Adrenal gland (tissue), 12 donors: Measurements from ENCODE around the gene HAPLN1. TPM values are rescaled to one million over a fixed set of nuclear protein-coding genes. Genes with fewer than 3 reads are reported as not detected.

Source experiments
- DNase-seq, 7 donors: peaks; one replicate each; pipeline ENCODE4 v3.0.0-alpha.2; 2019 to 2020
- H3K27ac ChIP-seq, 5 donors: fragments of 200-600 bp; sonication (generic) in 4 of 5; 1 replicate in 3 of 5; 2 replicates in 2 of 5; pipeline versions ENCODE4 v1.5.1 to v1.8.0; 2016 to 2020; ENCODE audit warnings: mild to moderate bottlenecking in 1 of 5
- H3K27me3 ChIP-seq: fragments of 200-600 bp; 2 replicates; pipeline ENCODE4 v1.8.0; 2021
- H3K36me3 ChIP-seq, 2 donors: fragments of 200-600 bp; replicated peaks in 1 of 2; 1 replicate in 1 of 2; 2 replicates in 1 of 2; pipeline versions ENCODE4 v1.5.1 to v1.8.0; 2018 to 2022
- H3K4me1 ChIP-seq, 2 donors: fragments of 200-600 bp; replicated peaks in 1 of 2; 1 replicate in 1 of 2; 2 replicates in 1 of 2; pipeline versions ENCODE4 v1.5.1 to v1.8.0; 2018 to 2021
- H3K4me3 ChIP-seq, 4 donors: fragments of 200-600 bp; sonication (generic) in 3 of 4; one replicate each; pipeline ENCODE4 v1.5.1; 2016 to 2018
- H3K9me3 ChIP-seq, 3 donors: fragments of 200-600 bp; sonication (generic) in 1 of 3; replicated peaks in 1 of 3; 1 replicate in 2 of 3; 2 replicates in 1 of 3; pipeline versions ENCODE4 v1.5.1 to v1.8.0; 2016 to 2021
- POLR2A ChIP-seq, 2 donors: fragments of 450-650 bp; IDR thresholded peaks; one replicate each; pipeline ENCODE4 v1.6.1; 2017; ENCODE audit warnings: antibody characterized with exemption in 2 of 2, mild to moderate bottlenecking in 2 of 2, moderate library complexity in 1 of 2
- WGBS, 4 donors: extraction: QIAGEN DNeasy Blood & Tissue Kit in 2 of 4; methylation state at CpG; one replicate each; pipeline versions ENCODE4 v1.1.5 to v1.1.7; 2013 to 2017; 5-methylcytosine and 5-hydroxymethylcytosine counted together
- intact Hi-C, 2 donors: fragments of 100-400 bp; cut with DNase I; formaldehyde crosslinking; loops; one replicate each; pipeline versions ENCODE4 v1.14.1 to v1.15.0; 2022 to 2023
- polyA plus RNA-seq, 3 donors: library from polyadenylated mRNA; stranded (reverse); fragments of 200-250 nt in 2 of 3; fragments of 350-450 nt in 1 of 3; fragmentation: Illumina TruSeq in 1 of 3; extraction: RNeasy Lipid Tissue Mini Kit (QIAGEN cat#74804) in 1 of 3; gene quantifications; one replicate each; pipeline ENCODE4 v1.2.3, GENCODE V29; 2013 to 2014
- total RNA-seq, 9 donors: library from RNA; depleted of rRNA in 4 of 9; stranded (reverse); fragments of >200 nt in 4 of 9; fragments of 120-200 nt in 1 of 9; fragmentation: NEBNext Ultra II Directional in 1 of 9; extraction: Animal tissue kit (Norgen Biotek cat#: 25700) in 1 of 9; gene quantifications; one replicate each; pipeline versions ENCODE4 v1.1.0 to v1.2.4, GENCODE V29; 2013 to 2023
- TF ChIP-seq, protein P1 (sequence below), 6 experiments: fragments of 450-650 bp in 4 of 6; fragments of 200-600 bp in 2 of 6; sonication (generic) in 1 of 6; IDR thresholded peaks; 1 replicate in 5 of 6; 2 replicates in 1 of 6; pipeline versions ENCODE4 v1.5.1 to v1.8.0; 2016 to 2021; ENCODE audit warnings: antibody characterized with exemption in 6 of 6, mild to moderate bottlenecking in 2 of 6, moderate library complexity in 1 of 6
- donor health status: healthy with polysubstance abuse.
- donor health status: Bipolar disorder and iron deficiency.
- donor health status: DM: yes; HTN: yes; CAD: no.
- donor health status: DM: no; HTN: no; CAD: no.
- donor health status: DM: no; HTN: no; CAD: no.
- donor health status: DM: yes; HTN: yes; CAD: no.

Gene HAPLN1
- total and polyA plus RNA-seq, 12 donors: 0.11 TPM; not detected in 11

DNA sequence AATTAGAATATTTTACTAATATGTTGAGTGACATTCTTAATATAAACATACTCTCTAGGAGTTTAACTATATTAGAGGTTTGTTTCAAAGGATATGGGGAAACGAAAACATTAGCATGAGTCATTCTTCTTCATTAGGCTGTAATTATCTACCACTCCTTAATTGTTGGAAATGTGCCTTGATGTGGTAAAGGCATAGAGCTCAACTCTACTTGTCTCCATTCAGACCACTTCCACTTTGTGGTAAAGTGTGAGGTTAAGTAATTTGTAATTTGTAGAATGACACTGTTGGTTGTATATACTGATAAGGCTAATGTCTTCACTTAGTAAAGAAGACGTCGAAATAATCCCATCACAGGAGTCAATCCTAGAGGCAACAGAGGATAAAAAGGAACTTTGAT lies 58.1 kb downstream of the HAPLN1 start:
- intact Hi-C loops: no loop called here
- Histone ChIP-seq H3K27ac (no peak overlapping the region), H3K9me3 (no peaks in the 10 kb centered on the region), H3K4me3 (no peak overlapping the region), H3K36me3 (no peaks in the 10 kb centered on the region), H3K27me3 (no peaks in the 10 kb centered on the region), H3K4me1 (no peaks in the 10 kb centered on the region)
- WGBS, 4 donors: 55 to 69% (median 56%) methylated on average over 3 of the region's 3 CpGs
- TF ChIP-seq, protein P1, sequence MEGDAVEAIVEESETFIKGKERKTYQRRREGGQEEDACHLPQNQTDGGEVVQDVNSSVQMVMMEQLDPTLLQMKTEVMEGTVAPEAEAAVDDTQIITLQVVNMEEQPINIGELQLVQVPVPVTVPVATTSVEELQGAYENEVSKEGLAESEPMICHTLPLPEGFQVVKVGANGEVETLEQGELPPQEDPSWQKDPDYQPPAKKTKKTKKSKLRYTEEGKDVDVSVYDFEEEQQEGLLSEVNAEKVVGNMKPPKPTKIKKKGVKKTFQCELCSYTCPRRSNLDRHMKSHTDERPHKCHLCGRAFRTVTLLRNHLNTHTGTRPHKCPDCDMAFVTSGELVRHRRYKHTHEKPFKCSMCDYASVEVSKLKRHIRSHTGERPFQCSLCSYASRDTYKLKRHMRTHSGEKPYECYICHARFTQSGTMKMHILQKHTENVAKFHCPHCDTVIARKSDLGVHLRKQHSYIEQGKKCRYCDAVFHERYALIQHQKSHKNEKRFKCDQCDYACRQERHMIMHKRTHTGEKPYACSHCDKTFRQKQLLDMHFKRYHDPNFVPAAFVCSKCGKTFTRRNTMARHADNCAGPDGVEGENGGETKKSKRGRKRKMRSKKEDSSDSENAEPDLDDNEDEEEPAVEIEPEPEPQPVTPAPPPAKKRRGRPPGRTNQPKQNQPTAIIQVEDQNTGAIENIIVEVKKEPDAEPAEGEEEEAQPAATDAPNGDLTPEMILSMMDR (IDR thresholded peaks at IDR 0.05): no peak
- no peak for TF ChIP-seq POLR2A (IDR thresholded peaks at IDR 0.05)
- no peak for DNase-seq

DNA sequence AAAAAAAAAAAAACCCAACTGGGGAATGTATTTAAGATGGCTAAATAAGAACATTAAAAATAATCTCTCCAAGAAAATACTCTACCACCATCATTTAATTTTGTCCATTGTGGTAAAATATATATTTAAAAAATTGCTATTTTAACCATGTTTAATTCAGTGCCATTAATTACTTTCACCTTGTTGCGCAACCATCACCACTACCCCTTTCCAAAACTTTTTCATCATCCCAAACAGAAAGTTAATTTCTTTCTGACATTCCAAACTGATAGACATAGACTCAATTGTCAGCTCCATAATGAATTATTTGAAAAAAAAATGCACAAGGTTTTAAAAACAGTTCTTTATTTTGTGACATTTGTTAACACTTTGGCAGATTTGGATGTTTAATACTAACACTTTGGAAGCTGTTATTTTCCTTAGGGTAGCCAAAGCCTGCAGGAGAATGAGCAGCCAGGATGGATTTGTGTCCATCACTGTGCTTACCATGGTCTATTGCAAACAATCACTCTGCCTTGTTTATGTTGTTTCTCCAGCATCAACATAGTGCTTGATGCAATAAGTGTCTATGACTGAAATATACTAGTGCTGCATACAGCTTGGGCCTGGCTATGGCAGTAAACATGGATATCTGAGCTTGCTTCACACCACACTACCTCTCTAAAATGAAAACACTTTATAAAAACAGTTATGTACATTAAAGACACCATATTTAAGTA lies 62.7 kb downstream of the HAPLN1 start:
- Histone ChIP-seq H3K9me3 (no peaks in the 10 kb centered on the region), H3K27me3 (no peaks in the 10 kb centered on the region)
- DNase-seq: no peak

DNA sequence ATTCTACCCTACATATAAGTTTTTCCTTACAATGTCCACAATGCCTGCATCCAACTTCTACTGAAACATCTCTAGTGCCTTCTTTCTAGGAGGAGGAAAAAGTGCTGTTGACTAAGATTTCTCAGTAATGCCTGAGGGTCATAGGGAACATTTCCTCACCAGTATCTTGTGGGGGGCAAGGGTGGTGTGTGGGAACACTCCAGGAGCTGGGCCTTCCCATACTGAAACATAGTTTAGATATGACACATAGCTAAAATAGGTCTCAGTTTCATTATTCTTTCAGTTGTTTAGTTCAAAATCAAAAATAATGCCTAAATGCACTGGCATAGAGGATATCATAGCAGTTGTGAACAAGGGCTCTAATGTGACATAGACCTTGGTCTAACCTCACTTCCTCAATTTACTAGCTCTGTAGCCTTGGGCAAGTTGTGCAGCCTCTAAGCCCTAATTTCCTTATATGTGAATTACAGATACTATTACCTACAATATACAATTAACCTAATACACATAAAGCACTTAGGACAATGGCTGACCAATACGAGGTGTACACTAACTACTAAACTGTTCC lies 66.1 kb downstream of the HAPLN1 start:
- Histone ChIP-seq H3K27me3 (no peaks in the 10 kb centered on the region), H3K4me1 (no peaks in the 10 kb centered on the region), H3K27ac (no peak overlapping the region), H3K4me3 (no peak overlapping the region), H3K36me3 (no peaks in the 10 kb centered on the region), H3K9me3 (no peaks in the 10 kb centered on the region)
- WGBS, 4 donors: 69 to 88% (median 83%) methylated on average over 1 of the region's 1 CpG
- DNase-seq: no peak
- TF ChIP-seq POLR2A (IDR thresholded peaks at IDR 0.05): no peak
- TF ChIP-seq, protein P1 (IDR thresholded peaks at IDR 0.05): no peak
- intact Hi-C loops: no loop called here

More for the DNA sequence above, 62.7 kb downstream of the HAPLN1 start:
- TF ChIP-seq, protein P1 (IDR thresholded peaks at IDR 0.05): no peak
- TF ChIP-seq POLR2A (IDR thresholded peaks at IDR 0.05): no peak
- 88 to 94% (median 93%) methylated on average over 1 of the region's 1 CpG for WGBS, 4 donors
- Histone ChIP-seq H3K27ac (no peak overlapping the region), H3K4me1 (no peaks in the 10 kb centered on the region), H3K4me3 (no peak overlapping the region), H3K36me3 (no peaks in the 10 kb centered on the region)
- intact Hi-C loops: no loop called here

DNA sequence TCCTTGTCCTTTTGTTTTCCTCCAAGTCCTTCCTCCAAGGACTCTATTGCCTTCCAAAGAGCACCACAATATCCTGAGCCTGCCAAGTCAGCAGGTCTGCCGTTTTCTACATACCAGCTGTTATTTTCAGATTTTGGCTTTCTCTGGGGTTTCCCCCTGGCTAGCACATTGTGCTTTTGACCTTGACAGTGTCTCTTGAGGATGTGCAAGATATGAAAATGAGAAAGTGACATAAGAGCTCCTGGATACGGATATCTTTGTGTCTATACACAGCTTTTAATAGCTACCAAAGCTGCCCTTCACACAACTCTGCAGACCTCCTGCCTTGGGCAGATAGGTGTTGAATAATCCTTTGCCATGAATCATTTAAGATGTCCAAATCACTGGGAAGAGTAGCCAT lies 67.0 kb downstream of the HAPLN1 start:
- Histone ChIP-seq H3K4me1 (no peaks in the 10 kb centered on the region), H3K27ac (no peak overlapping the region), H3K9me3 (no peaks in the 10 kb centered on the region), H3K27me3 (no peaks in the 10 kb centered on the region), H3K36me3 (no peaks in the 10 kb centered on the region), H3K4me3 (no peak overlapping the region)
- 14 to 35% (median 16%) methylated on average over 2 of the region's 2 CpGs for WGBS, 4 donors
- intact Hi-C loops: no loop called here
- no peak for DNase-seq
- TF ChIP-seq, protein P1 (IDR thresholded peaks at IDR 0.05): no peak
- TF ChIP-seq POLR2A (IDR thresholded peaks at IDR 0.05): no peak
